Head of caudate nucleus (tissue), 42 donors: ENCODE measurements around the gene AIRE.

Experiments
- DNase-seq, 42 donors: peaks; one replicate each; pipeline versions ENCODE4 v3.0.0 to v3.0.0-alpha.2; 2020 to 2021; ENCODE audit warnings: mixed read lengths in 7 of 42
- intact Hi-C: fragments of 100-400 bp; cut with DNase I; formaldehyde crosslinking; loops from one replicate; pipeline ENCODE4 v1.15.0; 2022

AIRE gene

DNA sequence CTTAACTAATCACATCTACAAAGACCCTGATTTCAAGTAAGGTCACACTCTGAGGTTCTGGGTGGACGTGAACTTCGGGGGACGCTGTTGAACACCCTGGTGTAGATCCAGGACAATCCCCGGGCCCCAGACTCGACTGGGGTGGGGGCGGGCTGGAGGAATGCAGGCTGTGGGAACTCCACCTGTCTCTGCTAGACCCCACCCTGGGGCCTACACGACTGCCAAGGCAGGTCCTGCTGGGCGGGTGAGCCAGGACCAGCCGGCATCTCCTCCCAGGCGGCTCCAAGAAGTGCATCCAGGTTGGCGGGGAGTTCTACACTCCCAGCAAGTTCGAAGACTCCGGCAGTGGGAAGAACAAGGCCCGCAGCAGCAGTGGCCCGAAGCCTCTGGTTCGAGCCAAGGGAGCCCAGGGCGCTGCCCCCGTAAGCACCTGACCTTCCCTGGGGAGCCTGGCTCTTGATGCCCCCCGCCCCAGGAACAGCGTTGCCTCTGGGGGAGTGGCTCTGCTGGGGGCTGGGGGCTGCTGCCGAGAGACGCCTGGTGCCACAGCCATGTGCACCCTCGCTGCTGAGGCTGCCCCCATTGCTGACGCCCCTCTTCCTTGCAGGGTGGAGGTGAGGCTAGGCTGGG, 3.8 kb downstream of the AIRE start:
- intact Hi-C loops = no loop called here
- no peak for DNase-seq

- intact Hi-C loops = no loop called here
- DNase-seq = no peak
Measured at GRCh38 chr21:44290327-44291077, 4.8 kb downstream of the AIRE start.

DNA sequence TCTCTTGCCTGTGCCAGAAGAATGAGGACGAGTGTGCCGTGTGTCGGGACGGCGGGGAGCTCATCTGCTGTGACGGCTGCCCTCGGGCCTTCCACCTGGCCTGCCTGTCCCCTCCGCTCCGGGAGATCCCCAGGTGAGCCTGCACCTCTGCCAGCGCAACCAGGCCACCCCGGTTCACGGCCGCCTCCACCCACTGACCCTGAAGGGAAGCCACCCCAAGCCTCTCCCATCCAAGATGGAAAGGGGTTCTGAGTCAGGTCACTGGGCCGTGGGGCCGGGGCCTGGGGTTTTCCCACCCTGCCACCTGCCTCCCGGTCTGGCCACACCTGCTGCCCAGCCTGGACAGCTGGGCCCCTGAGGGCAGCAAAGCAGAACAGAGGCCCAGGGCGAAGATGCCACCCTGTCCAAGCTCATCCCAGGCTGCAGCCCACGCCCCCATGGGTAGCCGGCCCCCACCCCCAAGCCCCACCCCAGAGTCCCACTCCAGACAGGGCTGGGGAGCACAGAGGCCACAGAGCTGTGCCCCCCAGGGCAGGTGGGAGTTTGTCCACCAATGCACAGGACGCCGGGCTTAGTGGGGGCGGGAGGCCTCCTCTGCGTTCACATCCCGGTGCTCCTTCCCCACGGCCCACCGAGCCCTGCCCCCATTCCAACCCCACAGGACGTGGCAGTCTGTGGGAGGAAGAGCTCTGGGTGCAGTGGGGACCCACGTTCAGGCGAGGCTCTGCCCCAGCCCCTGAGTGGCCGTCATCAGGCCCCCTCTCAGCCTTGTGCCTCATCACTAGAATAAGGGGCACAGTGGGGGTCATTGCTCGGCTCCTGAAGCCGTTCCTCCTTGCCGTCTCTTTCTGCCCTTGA, 5.6 kb downstream of the AIRE start:
- DNase-seq = no peak

GRCh38 chr21:44291936-44292811, 6.5 kb downstream of the AIRE start:
- intact Hi-C loops = no loop called here
- no peak for DNase-seq

More for the DNA sequence above, 5.6 kb downstream of the AIRE start:
- intact Hi-C loops = no loop called here

GRCh38 chr21:44292812-44293195, 7.1 kb downstream of the AIRE start:
- intact Hi-C loops = no loop called here
- no peak for DNase-seq

DNA sequence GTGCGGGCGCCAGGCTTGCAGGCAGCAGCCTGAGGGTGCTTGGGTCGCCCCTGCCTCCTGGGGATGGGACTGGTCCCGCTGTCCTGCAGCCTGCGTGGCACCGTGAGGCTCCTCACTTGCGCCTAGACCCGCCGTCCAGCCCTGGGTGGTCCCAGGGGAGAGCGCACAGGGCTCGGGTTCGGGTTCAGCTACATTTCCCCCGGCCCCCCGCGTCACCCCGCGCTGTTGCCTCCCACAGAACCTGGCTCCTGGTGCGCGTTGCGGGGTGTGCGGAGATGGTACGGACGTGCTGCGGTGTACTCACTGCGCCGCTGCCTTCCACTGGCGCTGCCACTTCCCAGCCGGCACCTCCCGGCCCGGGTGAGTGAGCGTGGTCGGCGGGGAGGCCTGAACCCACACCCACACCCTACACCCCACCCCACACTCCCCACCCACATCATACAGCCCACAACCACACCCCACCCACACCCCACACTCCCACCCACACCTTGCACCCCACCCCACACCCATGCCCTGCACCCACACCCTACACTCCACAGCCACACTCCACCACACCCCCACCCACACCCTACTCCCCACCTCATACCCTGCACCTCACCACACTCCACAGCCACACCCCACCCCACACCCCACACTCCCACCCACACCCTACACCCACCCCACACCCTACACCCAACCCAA, 8.0 kb downstream of the AIRE start:
- no peak for DNase-seq
- intact Hi-C loops = no loop called here

GRCh38 chr21:44294391-44295162, 8.9 kb downstream of the AIRE start:
- DNase-seq = peak in 29 of 42 donors; percentile 25 to 71 (median 52)
- intact Hi-C loops = no loop called here

- DNase-seq = no peak
Measured at GRCh38 chr21:44295163-44295573, 9.5 kb downstream of the AIRE start.

GRCh38 chr21:44295646-44296045, 10.0 kb downstream of the AIRE start:
- intact Hi-C loops = no loop called here
- DNase-seq = no peak

More at GRCh38 chr21:44295163-44295573, 9.5 kb downstream of the AIRE start:
- intact Hi-C loops = no loop called here

DNA sequence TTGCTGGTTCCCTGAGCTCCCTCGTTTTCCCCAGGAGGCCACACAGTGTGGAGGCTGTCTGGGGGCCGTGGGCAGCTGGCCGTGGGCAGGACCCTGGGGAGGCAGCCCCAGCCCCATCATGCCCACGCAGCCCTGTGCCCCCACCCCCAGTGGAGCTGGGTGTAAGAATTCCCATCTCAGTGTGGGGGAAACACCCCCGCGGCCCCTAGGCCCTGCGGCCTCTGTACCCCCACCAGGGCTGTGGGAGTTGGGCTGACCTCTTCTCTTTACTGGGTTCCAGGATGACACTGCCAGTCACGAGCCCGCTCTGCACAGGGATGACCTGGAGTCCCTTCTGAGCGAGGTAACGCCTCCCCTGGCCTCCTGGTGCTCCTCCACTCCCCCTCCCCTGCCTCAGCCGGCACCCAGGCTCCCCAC, 10.4 kb downstream of the AIRE start:
- intact Hi-C loops = no loop called here

DNA sequence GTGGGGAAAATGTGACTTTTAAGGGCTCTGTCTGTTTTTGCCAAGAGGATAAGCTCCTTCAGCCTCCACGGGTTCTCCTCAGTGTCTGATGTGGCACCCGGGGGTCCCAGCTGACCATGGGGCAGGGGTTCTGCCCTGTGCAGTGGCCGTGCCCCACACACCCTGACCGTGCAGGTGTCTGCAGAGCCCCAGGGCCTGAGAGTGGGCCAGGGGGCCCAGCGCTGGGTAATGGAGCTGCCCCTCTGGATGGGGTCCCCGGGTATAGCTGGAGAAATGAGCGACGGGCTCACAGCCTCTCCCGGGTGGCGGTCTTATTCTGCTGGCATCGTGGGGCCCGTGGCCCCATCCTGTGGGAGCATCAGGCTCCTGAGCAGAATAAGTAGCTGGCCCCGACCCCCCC, 11.2 kb downstream of the AIRE start:
- intact Hi-C loops = no loop called here
- no peak for DNase-seq

More for the DNA sequence above, 10.4 kb downstream of the AIRE start:
- no peak for DNase-seq

DNA sequence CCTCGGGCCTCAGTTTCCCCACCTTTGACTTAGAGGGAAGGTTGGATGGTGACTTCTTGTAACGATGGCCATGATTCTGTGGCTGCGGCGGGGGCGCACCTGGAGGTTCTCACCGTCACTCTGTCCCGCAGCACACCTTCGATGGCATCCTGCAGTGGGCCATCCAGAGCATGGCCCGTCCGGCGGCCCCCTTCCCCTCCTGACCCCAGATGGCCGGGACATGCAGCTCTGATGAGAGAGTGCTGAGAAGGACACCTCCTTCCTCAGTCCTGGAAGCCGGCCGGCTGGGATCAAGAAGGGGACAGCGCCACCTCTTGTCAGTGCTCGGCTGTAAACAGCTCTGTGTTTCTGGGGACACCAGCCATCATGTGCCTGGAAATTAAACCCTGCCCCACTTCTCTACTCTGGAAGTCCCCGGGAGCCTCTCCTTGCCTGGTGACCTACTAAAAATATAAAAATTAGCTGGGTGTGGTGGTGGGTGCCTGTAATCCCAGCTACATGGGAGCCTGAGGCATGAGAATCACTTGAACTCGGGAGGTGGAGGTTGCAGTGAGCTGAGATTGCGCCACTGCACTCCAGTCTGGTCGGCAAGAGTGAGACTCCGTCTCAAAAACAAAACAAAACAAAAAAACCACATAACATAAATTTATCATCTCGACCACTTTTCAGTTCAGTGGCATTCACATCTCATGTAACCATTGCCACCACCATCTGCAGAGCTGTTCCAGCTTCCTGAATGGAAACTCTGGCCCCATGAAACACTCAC, 12.0 kb downstream of the AIRE start:
- intact Hi-C loops = no loop called here
- peak; percentile 82 to 96 (median 90) for DNase-seq

DNA sequence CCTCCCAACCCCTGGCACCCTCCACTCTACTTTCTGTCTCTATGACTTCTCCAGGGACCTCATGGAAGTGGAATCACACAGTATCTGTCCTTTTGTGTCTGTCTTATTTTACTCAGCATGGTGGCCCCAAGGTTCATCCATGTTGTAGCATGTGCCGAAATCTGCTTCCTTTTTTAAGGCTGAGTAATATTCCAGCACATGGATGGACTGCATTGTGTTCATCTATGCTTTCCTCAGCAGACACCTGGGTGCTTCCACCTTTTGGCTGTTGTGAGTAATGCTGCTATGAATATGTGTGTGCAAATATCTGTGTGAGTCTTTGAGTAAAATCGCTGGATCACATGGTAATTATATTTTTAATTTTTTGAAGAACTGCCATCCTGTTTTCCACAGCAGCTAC, 12.6 kb downstream of the AIRE start:
- intact Hi-C loops = no loop called here
- no peak for DNase-seq

DNA sequence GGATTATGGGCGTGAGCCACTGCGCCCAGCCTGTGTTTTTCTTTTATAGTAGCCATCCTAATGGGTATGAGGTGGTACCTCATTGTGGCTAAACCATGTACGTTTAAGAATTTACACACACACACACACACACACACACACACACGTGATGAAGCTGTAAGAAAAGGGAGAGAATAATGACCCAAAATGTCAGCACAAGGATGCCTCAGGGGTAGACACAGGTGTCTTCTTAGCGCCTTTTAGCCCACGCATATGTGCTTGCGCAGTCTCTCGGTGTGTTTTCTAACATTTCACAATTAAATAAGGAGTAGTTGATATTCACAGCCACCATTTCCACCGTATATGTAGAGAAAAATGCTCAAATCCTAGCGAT, 13.4 kb downstream of the AIRE start:
- no peak for DNase-seq
- intact Hi-C loops = no loop called here

- intact Hi-C loops = no loop called here
Measured at GRCh38 chr21:44299458-44300261, 14.0 kb downstream of the AIRE start, which contains the start of gene PFKL. Gene PFKL, plus strand, starts transcription at chr21:44300053. Its CDS starts 53 bp downstream, at chr21:44300106.

More at GRCh38 chr21:44299458-44300261, 14.0 kb downstream of the AIRE start, which contains the start of gene PFKL:
- peak in 40 of 42 donors; percentile 33 to 84 (median 66) for DNase-seq
